PC-9 (cell line): ENCODE data around the gene PDE6C.

Experiments used
- EZH2 ChIP-seq: fragments of 200-600 bp; sonication (generic); IDR thresholded peaks from 2 replicates; pipeline ENCODE4 v1.8.0; 2017; ENCODE audit warnings: antibody characterized with exemption, low read depth
- TF ChIP-seq, protein P1 (sequence below): fragments of 200-600 bp; sonication (generic); conservative IDR thresholded peaks from 2 replicates; pipeline ENCODE4 v1.6.1; 2017; ENCODE audit warnings: mixed run types, antibody characterized with exemption, mild to moderate bottlenecking, moderate library complexity

DNA sequence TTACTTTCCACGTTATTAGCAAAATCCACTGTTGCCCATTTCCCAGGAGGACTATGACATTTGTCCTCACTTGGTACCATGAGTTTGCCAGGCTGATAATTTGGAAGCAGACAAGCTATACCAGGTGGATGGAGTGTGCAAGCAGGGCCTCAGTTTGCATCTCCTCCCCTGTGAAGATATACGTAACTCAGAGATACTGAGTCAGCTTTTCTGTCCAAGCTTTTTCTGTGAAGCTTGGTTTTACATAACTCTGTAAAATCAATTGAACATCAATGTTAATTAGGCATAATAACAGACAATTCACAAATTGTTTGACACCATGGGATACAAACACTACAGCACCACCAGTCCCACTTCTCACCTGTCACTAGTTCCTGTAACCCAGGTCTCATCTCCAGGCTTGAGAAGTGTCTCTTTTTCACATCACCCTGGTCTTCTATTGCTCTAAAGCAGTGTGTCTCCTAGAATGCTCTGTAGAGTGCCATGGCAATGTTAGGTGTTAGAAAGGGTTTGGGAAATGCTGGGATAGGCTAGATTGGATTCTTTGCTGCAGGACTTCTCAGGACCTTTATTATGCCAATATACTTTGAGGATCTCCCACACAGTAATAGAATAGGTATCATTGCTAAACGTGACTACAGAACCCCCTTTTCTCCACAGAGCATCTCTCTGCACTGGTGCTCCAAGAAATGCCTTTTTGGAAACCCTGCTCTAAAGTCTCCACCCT lies 32.2 kb upstream of the PDE6C start:
- TF ChIP-seq, protein P1, sequence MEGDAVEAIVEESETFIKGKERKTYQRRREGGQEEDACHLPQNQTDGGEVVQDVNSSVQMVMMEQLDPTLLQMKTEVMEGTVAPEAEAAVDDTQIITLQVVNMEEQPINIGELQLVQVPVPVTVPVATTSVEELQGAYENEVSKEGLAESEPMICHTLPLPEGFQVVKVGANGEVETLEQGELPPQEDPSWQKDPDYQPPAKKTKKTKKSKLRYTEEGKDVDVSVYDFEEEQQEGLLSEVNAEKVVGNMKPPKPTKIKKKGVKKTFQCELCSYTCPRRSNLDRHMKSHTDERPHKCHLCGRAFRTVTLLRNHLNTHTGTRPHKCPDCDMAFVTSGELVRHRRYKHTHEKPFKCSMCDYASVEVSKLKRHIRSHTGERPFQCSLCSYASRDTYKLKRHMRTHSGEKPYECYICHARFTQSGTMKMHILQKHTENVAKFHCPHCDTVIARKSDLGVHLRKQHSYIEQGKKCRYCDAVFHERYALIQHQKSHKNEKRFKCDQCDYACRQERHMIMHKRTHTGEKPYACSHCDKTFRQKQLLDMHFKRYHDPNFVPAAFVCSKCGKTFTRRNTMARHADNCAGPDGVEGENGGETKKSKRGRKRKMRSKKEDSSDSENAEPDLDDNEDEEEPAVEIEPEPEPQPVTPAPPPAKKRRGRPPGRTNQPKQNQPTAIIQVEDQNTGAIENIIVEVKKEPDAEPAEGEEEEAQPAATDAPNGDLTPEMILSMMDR: no peak
- no peak for TF ChIP-seq EZH2
